GM23248 (cell line): Measurements from ENCODE around the gene CERT1.

Source experiments
- EZH2 ChIP-seq: fragments of 200-600 bp; sonication (generic); IDR thresholded peaks from 2 replicates; pipeline ENCODE4 v1.6.1; 2018; ENCODE audit warnings: antibody characterized with exemption, mild to moderate bottlenecking; ENCODE audit not compliant: insufficient read depth, poor library complexity, severe bottlenecking
- EZH2phosphoT487 ChIP-seq: fragments of 200-600 bp; sonication (generic); IDR thresholded peaks from 2 replicates; pipeline ENCODE4 v1.6.1; 2018; ENCODE audit warnings: antibody characterized with exemption, moderate library complexity, mild to moderate bottlenecking, low read depth; ENCODE audit not compliant: insufficient read depth

GRCh38 chr5:75351139-75351926 lies 160.1 kb downstream of the CERT1 start:
- TF ChIP-seq EZH2 (no peak), EZH2phosphoT487 (no peak)
